HEK293 (cell line): ENCODE results near the gene PPEF2.

Experiments used
- CTCF ChIP-seq: fragments of 450-650 bp; formaldehyde crosslinking; IDR thresholded peaks from 2 replicates; pipeline ENCODE4 v1.5.1; 2016; ENCODE audit warnings: missing biosample characterization, missing genetic modification characterization
- KLF1 ChIP-seq: fragments of 450-650 bp; formaldehyde crosslinking; IDR thresholded peaks from 2 replicates; pipeline ENCODE4 v1.5.1; 2016; ENCODE audit warnings: missing biosample characterization, missing genetic modification characterization
- REST ChIP-seq: fragments of 450-650 bp; formaldehyde crosslinking; IDR thresholded peaks from 2 replicates; pipeline ENCODE4 v1.5.1; 2016; ENCODE audit warnings: missing biosample characterization, missing genetic modification characterization
- SETDB1 ChIP-seq: IDR thresholded peaks from one replicate; pipeline ENCODE4 v1.6.1; 2017; ENCODE audit warnings: mild to moderate bottlenecking, low read length, moderate library complexity, mixed read lengths; ENCODE audit not compliant: insufficient read length
- TCF7L2 ChIP-seq: IDR thresholded peaks from 2 replicates; pipeline ENCODE4 v1.6.1; 2011; ENCODE audit warnings: low read depth, mild to moderate bottlenecking, inconsistent platforms, low read length, moderate library complexity, borderline replicate concordance
- TSHZ1 ChIP-seq: fragments of 450-650 bp; formaldehyde crosslinking; IDR thresholded peaks from 2 replicates; pipeline ENCODE4 v1.5.1; 2016; ENCODE audit warnings: missing biosample characterization, missing genetic modification characterization, borderline replicate concordance
- ZBTB26 ChIP-seq: fragments of 450-650 bp; formaldehyde crosslinking; optimal IDR thresholded peaks from 2 replicates; pipeline ENCODE3; 2016; ENCODE audit warnings: missing biosample characterization, mild to moderate bottlenecking, missing genetic modification characterization
- ZBTB8A ChIP-seq: fragments of 450-650 bp; formaldehyde crosslinking; IDR thresholded peaks from 2 replicates; pipeline ENCODE4 v1.5.1; 2016; ENCODE audit warnings: missing biosample characterization, missing genetic modification characterization
- ZEB2 ChIP-seq: fragments of 450-650 bp; formaldehyde crosslinking; IDR thresholded peaks from 2 replicates; pipeline ENCODE4 v1.5.1; 2016; ENCODE audit warnings: missing biosample characterization, missing genetic modification characterization
- ZNF248 ChIP-seq: fragments of 450-650 bp; formaldehyde crosslinking; IDR thresholded peaks from 2 replicates; pipeline ENCODE4 v1.5.1; 2017; ENCODE audit warnings: missing biosample characterization, missing genetic modification characterization
- ZNF626 ChIP-seq: fragments of 450-650 bp; sonication (Bioruptor Pico); formaldehyde crosslinking; IDR thresholded peaks from 2 replicates; pipeline ENCODE4 v1.5.1; 2018; ENCODE audit warnings: missing biosample characterization, missing genetic modification characterization, inconsistent platforms
- ZNF654 ChIP-seq: fragments of 450-650 bp; formaldehyde crosslinking; IDR thresholded peaks from 2 replicates; pipeline ENCODE4 v1.5.1; 2016; ENCODE audit warnings: low read depth, missing biosample characterization, missing genetic modification characterization
- ZNF658 ChIP-seq: fragments of 450-650 bp; formaldehyde crosslinking; IDR thresholded peaks from 2 replicates; pipeline ENCODE4; 2016; ENCODE audit warnings: missing biosample characterization, missing genetic modification characterization
- ZSCAN16 ChIP-seq: fragments of 450-650 bp; formaldehyde crosslinking; IDR thresholded peaks from 2 replicates; pipeline ENCODE4 v1.5.1; 2016; ENCODE audit warnings: missing biosample characterization, missing genetic modification characterization

GRCh38 chr4:75889537-75890199 lies 12.6 kb downstream of the PPEF2 start:
- no peak for TF ChIP-seq ZBTB8A (tag by site-specific recombination)
- no peak for TF ChIP-seq CTCF
- TF ChIP-seq REST (tag by site-specific recombination) = no peak
- no peak for TF ChIP-seq ZNF248 (tag by site-specific recombination)
- no peak for TF ChIP-seq ZNF658
- TF ChIP-seq SETDB1 = no peak
- TF ChIP-seq ZNF654 = no peak
- no peak for TF ChIP-seq ZSCAN16 (tag by site-specific recombination)
- TF ChIP-seq ZBTB26 (tag by site-specific recombination) = no peak
- TF ChIP-seq TSHZ1 (tag by site-specific recombination) = no peak
- TF ChIP-seq ZEB2 (tag by site-specific recombination) = no peak
- TF ChIP-seq TCF7L2 = no peak
- TF ChIP-seq KLF1 (tag by site-specific recombination) = no peak
- TF ChIP-seq ZNF626 (tag by site-specific recombination) = no peak
